ENCODE results near the gene ZNF609.

Gene ZNF609

GRCh38 chr15:64667736-64668161, 207.4 kb downstream of the ZNF609 start:
- DNase-seq = no peak

- no peak for DNase-seq
These were observed 213.5 kb downstream of the ZNF609 start for GRCh38 chr15:64673866-64674265.

- DNase-seq = no peak
These were observed 217.9 kb downstream of the ZNF609 start for GRCh38 chr15:64678126-64678819.

- no peak for DNase-seq
These were observed 219.7 kb downstream of the ZNF609 start for GRCh38 chr15:64680097-64680496.

GRCh38 chr15:64681424-64682024, 221.1 kb downstream of the ZNF609 start:
- peak; percentile 26 for DNase-seq

GRCh38 chr15:64682255-64682654, 221.9 kb downstream of the ZNF609 start:
- no peak for DNase-seq

- DNase-seq = no peak
These were observed 223.0 kb downstream of the ZNF609 start for GRCh38 chr15:64683378-64683777.

GRCh38 chr15:64685230-64685888, 225.0 kb downstream of the ZNF609 start:
- DNase-seq = no peak

GRCh38 chr15:64686130-64686735, 225.9 kb downstream of the ZNF609 start:
- peak; percentile 51 for DNase-seq

GRCh38 chr15:64687172-64687571, 226.8 kb downstream of the ZNF609 start:
- DNase-seq = no peak

- no peak for DNase-seq
These were observed 227.3 kb downstream of the ZNF609 start for GRCh38 chr15:64687688-64688087.

GRCh38 chr15:64688770-64689169, 228.4 kb downstream of the ZNF609 start:
- DNase-seq = no peak

GRCh38 chr15:64690008-64690407, 229.6 kb downstream of the ZNF609 start:
- DNase-seq = no peak

GRCh38 chr15:64690578-64691296, 230.4 kb downstream of the ZNF609 start:
- DNase-seq = no peak

- DNase-seq = no peak
These were observed 231.7 kb downstream of the ZNF609 start for GRCh38 chr15:64691896-64692565.

- DNase-seq = no peak
These were observed 232.8 kb downstream of the ZNF609 start for GRCh38 chr15:64693134-64693533.

- no peak for DNase-seq
These were observed 234.4 kb downstream of the ZNF609 start for GRCh38 chr15:64694816-64695215.

- DNase-seq = no peak
These were observed 235.2 kb downstream of the ZNF609 start for GRCh38 chr15:64695561-64695992.

GRCh38 chr15:64696481-64696880, 236.1 kb downstream of the ZNF609 start:
- DNase-seq = no peak

- peak; percentile 53 for DNase-seq
These were observed 237.6 kb downstream of the ZNF609 start for GRCh38 chr15:64697911-64698369.

- no peak for DNase-seq
These were observed 238.4 kb downstream of the ZNF609 start for GRCh38 chr15:64698823-64699222.

- DNase-seq = no peak
These were observed 239.5 kb downstream of the ZNF609 start for GRCh38 chr15:64699751-64700388.
